Measurements from ENCODE around the gene PDE1A.
"Not testable (repeated sequence)": the region's sequence is repeated elsewhere in the genome, so short reads cannot be mapped to it uniquely, and the experiment has no call there.

DNA sequence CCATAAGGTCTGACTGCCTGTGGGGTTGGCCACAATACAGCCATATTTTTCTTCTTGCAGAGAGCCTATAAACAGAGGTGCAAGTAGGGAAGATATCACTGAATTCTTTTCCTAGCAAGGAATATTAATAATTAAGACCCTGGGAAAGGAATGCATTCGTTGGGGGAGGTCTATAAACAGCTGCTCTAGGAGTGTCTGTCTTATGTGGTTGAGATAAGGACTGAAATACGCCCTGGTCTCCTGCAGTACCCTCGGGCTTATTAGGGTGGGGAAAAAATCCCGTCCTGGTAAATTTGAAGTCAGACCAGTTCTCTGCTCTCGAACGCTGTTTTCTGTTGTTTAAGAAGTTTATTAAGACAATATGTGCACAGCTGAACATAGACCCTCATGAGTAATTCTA lies 150.2 kb downstream of the PDE1A start:
- TF ChIP-seq, protein P1, sequence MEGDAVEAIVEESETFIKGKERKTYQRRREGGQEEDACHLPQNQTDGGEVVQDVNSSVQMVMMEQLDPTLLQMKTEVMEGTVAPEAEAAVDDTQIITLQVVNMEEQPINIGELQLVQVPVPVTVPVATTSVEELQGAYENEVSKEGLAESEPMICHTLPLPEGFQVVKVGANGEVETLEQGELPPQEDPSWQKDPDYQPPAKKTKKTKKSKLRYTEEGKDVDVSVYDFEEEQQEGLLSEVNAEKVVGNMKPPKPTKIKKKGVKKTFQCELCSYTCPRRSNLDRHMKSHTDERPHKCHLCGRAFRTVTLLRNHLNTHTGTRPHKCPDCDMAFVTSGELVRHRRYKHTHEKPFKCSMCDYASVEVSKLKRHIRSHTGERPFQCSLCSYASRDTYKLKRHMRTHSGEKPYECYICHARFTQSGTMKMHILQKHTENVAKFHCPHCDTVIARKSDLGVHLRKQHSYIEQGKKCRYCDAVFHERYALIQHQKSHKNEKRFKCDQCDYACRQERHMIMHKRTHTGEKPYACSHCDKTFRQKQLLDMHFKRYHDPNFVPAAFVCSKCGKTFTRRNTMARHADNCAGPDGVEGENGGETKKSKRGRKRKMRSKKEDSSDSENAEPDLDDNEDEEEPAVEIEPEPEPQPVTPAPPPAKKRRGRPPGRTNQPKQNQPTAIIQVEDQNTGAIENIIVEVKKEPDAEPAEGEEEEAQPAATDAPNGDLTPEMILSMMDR (conservative IDR thresholded peaks at IDR 0.05; ENCODE audit: low read depth, low read length): not testable (repeated sequence)
- not testable (repeated sequence) for TF ChIP-seq EZH2 (IDR thresholded peaks at IDR 0.05; ENCODE audit: borderline replicate concordance, low read depth, low read length, poor library complexity, severe bottlenecking)
